GM19035 (cell line): ENCODE measurements around the gene PNLIPRP1.

Experiments
- ATAC-seq: cut with Tn5 transposase; IDR thresholded peaks from one replicate; pipeline ENCODE4 v1.9.1; 2021; ENCODE audit not compliant: unreplicated experiment

Gene PNLIPRP1

DNA sequence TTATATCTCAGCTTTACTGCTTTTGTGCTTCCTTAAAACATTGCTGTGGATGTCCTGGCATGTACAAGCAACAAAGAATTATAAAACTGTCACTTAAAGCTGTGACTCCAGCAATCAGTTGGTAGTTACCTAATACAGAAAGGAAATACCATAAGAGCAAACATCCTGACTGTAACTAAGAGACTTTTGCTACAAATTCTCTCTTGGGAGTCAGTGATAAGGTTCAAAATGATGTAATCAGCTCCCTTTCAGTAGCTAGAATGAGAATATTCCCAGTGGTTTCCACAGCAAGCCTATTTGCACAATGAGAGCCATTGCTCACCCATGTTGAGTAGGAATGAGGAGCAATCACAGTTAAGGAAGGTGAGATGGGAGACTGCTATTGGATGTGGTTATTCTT is 7.6 kb downstream of the PNLIPRP1 start:
- ATAC-seq: no peak

- no peak for ATAC-seq
These were observed 9.2 kb downstream of the PNLIPRP1 start for GRCh38 chr10:116599991-116600390.

GRCh38 chr10:116602648-116603400 is 12.1 kb downstream of the PNLIPRP1 start:
- no peak for ATAC-seq

- ATAC-seq: no peak
These were observed 15.3 kb downstream of the PNLIPRP1 start for GRCh38 chr10:116606061-116606483.

- no peak for ATAC-seq
These were observed 16.6 kb downstream of the PNLIPRP1 start for GRCh38 chr10:116607336-116607735.

DNA sequence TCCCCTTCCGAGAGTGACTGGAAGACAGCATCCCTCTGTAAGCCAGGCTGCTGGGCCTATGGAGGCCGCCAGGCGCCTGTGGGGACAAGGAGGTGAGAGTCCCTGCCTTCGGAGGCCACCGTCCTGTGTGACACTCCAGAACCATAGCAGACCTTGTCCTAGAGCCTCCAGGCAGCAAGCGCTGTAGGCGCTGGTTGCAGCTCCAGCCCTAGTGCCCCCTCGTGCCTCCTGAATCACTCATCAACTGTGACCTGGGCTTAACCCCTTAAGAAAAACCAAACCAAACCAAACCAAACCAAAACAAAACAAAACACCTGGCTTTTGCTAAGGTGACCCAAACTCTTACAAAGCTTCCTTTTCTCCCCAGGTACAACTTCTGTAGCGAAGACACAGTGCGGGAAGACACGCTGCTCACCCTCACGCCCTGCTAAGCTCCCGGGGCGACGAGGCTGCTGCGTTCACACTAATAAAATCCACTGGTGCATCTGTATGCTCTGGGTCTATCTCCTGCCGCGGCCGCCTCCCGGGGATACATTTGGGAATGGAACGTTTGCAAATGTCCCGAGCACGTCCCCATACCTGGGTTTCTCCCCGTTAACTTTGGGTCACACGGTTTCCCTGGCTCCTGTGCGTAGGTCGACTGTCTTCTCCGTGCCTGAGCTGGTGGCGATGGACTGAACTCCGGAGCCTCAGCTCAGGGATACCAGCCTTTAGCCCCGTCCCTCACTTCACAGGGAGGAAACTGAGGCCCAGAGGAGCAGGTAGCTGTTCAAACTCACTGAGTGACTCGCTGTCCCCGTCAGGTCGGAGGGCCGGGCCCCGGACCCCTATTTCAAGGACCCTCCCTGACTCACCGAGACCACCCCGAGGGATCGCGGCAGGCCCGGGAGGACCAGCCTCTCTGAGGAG is 18.2 kb downstream of the PNLIPRP1 start:
- no peak for ATAC-seq

- no peak for ATAC-seq
These were observed 19.8 kb downstream of the PNLIPRP1 start for GRCh38 chr10:116610443-116611152.

GRCh38 chr10:116611153-116611545 is 20.4 kb downstream of the PNLIPRP1 start:
- no peak for ATAC-seq

- ATAC-seq: no peak
These were observed 21.5 kb downstream of the PNLIPRP1 start for GRCh38 chr10:116612107-116612769.

- no peak for ATAC-seq
These were observed 22.7 kb downstream of the PNLIPRP1 start for GRCh38 chr10:116613471-116613870.

DNA sequence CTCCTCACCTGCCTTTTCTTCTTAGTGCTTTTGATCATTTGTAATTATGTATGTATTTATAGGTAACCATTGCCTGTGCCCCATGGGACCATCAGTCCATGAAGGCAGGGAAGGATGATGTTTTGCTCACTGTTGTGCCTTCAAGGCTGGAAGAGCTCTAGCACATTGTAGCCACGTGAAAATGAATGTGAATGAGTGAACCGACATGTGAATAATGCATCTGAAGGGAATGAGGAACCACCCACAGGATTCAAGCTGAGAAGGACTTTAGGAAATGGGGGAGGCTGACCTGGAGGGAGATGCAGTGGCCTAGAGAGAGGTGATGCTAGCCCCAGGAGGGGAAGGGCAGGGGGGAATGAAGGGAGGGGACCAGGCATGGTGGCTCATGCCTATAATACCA is 24.0 kb downstream of the PNLIPRP1 start:
- ATAC-seq: no peak

- ATAC-seq: no peak
These were observed 24.5 kb downstream of the PNLIPRP1 start for GRCh38 chr10:116615199-116615776.

DNA sequence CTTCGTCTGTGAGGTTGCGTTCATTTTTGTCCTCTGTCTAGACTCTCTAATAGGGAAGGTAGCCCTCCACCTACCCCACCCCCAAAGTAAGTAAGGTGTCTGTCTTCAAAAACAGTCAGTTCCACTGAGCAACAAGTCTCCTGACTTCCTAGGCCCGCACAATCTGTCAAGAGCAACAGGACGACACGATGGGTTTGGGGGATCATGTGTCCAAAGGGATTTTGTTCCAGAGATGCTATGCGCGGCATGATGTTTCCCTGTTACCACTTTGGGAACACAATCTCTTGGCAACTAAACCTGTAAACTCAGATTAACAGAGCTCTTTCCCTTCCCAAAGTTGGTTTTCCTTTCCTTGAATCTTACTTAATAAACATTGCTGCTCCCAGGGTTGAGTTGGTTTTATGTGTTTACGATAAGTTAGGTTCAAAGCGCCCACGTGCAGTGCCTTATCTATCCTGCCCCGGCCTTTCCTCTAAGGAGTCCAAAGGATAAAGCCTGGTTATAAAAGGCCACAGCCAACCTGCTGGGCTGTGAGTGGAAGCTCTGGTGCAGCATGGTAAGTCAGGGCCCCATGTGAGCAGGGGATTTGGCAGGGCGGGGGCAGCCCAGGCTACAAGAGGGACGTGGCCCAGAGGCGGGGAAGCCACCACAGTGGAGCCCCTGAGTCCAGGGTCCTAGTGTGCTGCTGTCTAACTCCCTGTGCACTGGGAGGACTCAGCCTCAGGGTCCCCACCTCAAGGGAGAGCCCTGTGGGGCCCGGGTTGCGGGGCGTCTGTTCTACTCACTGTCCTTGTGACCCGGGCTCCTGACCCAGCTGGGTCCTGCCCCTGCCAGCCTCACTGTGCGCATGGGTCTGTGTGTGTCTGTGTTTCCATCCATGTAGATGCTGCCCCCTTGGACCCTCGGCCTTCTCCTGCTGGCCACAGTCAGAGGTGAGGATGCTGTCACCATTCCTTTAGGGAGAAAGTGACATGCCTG is 30.0 kb downstream of the PNLIPRP1 start, which contains the start of gene PNLIPRP2:
TSS of gene PNLIPRP2 (plus strand) at position 531 of the 978 bp plus-strand sequence.
- ATAC-seq: no peak

DNA sequence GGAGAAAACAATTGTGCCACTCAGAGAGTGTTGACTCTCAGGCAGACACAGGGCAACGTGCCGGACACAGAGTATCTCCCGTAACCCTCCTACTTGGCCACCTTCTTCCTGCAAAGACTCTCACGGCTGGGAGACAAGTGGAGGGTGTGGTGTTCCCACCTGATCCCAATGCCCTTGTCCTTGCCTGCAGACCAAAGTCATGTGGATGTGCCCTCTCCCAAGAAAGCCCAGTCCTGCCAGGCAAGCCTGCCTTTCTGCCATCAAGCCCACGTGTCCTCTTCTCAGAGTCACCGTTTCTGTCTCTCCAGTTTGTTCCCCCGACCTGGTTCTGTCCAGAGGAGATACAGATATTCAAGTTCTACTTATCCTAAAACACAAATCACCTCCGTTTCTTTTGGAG is 30.7 kb downstream of the PNLIPRP1 start:
- no peak for ATAC-seq

DNA sequence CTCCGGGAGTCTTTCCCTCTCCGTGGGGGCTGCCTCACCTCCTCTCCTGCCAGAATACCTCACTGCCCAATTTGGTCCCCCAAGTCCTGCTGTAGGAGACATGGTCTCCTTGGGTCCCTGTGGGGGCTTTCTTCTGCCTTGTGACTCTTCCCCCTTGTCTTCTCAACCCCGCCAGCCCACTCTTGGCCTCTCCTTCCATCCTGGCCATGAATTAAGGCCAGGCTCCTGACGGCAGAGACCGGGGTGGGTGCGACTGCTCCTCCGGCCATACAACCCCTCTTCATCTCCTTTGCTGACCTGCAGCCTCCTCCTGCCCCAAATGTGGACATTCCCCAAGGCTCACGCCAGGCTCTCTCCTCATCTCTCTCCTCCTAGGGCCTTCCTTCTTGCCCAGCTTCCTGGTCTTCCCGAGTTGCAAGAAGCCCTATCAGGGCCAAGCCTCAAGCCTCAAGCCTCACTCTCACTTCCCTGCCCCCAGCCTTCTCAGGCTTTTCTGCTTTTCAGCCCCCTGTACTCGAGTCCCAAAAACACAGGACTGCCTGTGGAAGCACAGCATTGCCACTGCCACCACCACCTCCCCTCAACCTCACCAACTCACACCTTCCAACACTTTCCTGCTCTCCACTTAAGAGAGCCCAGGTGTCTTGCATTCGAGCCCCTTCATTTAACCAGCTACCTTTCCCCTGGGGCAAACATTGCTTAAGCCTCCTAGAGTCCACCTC is 31.3 kb downstream of the PNLIPRP1 start:
- no peak for ATAC-seq

DNA sequence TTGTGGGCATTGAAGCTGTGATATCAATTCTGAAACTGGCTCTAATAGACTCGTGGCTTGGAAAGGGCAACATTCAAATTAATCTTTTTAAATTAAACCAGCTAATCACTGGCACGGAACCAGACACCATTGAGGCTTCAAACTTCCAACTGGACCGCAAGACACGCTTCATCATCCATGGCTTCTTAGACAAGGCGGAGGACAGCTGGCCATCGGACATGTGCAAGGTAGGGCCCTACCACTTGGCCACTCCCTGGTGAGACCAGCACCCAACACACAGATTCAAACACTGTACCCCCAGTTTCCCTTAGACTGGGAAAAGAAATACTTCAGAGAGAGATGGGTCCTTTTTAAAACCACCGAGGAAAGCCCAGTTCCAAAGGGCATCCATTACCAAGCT is 35.1 kb downstream of the PNLIPRP1 start:
- ATAC-seq: no peak

GRCh38 chr10:116626815-116627214 is 36.1 kb downstream of the PNLIPRP1 start:
- no peak for ATAC-seq

DNA sequence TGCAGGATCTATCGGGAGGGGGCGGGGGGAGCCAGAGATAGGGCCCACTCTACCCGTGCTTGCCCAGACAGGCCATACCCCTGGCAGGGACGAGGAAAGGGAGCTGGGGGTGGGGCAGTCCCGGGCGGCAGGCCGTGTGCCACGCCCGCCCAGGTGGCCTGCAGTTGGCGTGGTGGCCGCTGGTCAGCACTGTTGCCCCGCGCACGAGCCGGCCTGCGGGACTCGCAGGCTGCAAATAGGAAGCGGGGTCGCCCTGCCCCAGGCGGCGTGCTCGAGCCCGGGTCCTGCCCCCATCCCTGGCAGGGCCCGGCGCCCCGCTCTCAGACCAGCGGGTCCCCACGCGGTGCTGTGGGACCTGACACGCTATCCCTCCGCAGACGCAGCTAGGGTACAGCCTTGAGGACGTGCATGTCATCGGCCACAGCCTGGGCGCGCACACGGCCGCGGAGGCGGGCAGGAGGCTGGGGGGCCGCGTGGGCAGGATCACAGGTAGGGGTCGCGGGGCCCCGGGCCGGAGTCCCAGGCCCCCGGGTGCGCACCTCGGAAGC is 36.7 kb downstream of the PNLIPRP1 start:
- no peak for ATAC-seq
